Activated CD8-positive, alpha-beta memory T cell treated with anti-CD3 and anti-CD28 coated beads, Interleukin-2, amount 50 U/mL, for 48 hours (primary cell): ENCODE data around the gene LINGO3.
A peak's percentile ranks its signal among the peaks of the same experiment; 100 is the strongest.
"Not testable (repeated sequence)": the region's sequence is repeated elsewhere in the genome, so short reads cannot be mapped to it uniquely, and the experiment has no call there.

ENCODE experiments used
- DNase-seq: peaks from one replicate; pipeline ENCODE4 v3.0.0-alpha.2; 2020

The LINGO3 gene

GRCh38 chr19:2303211-2303798 is 4.6 kb downstream of the LINGO3 start:
- DNase-seq: no peak

- DNase-seq: no peak
Measured at GRCh38 chr19:2302319-2303210, 5.4 kb downstream of the LINGO3 start.

- DNase-seq: no peak
Measured at GRCh38 chr19:2300533-2300932, 7.4 kb downstream of the LINGO3 start.

GRCh38 chr19:2296141-2296540 is 11.8 kb downstream of the LINGO3 start:
- DNase-seq: no peak

GRCh38 chr19:2294687-2295335 is 13.1 kb downstream of the LINGO3 start:
- DNase-seq: no peak

- DNase-seq: no peak
Measured at GRCh38 chr19:2291185-2291751, 16.7 kb downstream of the LINGO3 start.

GRCh38 chr19:2290441-2291184 is 17.3 kb downstream of the LINGO3 start:
- DNase-seq: no peak

GRCh38 chr19:2289714-2290435 is 18.1 kb downstream of the LINGO3 start:
- DNase-seq: peak; percentile 75

- DNase-seq: no peak
Measured at GRCh38 chr19:2288818-2289713, 18.9 kb downstream of the LINGO3 start.

- no peak for DNase-seq
Measured at GRCh38 chr19:2288338-2288817, 19.6 kb downstream of the LINGO3 start.

GRCh38 chr19:2287585-2288337 is 20.2 kb downstream of the LINGO3 start:
- no peak for DNase-seq

- DNase-seq: no peak
Measured at GRCh38 chr19:2286402-2287140, 21.4 kb downstream of the LINGO3 start.

- DNase-seq: no peak
Measured at GRCh38 chr19:2283835-2284507, 24.0 kb downstream of the LINGO3 start.

GRCh38 chr19:2282862-2283237 is 25.1 kb downstream of the LINGO3 start:
- no peak for DNase-seq

- DNase-seq: peak; percentile 64
Measured at GRCh38 chr19:2282062-2282861, 25.7 kb downstream of the LINGO3 start, which contains the start of gene PEAK3. PEAK3 (minus strand) TSS chr19:2282175; CDS start chr19:2280931, 1,244 bp downstream.

- DNase-seq: not testable (repeated sequence)
Measured at GRCh38 chr19:2281265-2282061, 26.5 kb downstream of the LINGO3 start.
